HCT116 (cell line): ENCODE measurements around the gene CRTC3.

ENCODE experiments used
- EZH2 ChIP-seq: fragments of 200-600 bp; sonication (generic); IDR thresholded peaks from 2 replicates; pipeline ENCODE4 v1.6.1; 2017; ENCODE audit warnings: antibody characterized with exemption, mixed run types
- POLR2A ChIP-seq: IDR thresholded peaks from 2 replicates; pipeline ENCODE4 v1.7.0; 2011; ENCODE audit warnings: borderline replicate concordance; ENCODE audit not compliant: insufficient read depth, insufficient read length; ENCODE audit errors: extremely low read depth
- POLR2AphosphoS5 ChIP-seq: IDR thresholded peaks from 2 replicates; pipeline ENCODE4 v1.6.1; 2011; ENCODE audit warnings: mild to moderate bottlenecking, low read depth, low read length, moderate library complexity
- ZFX ChIP-seq: fragments of 450-650 bp; IDR thresholded peaks from 2 replicates; pipeline ENCODE4 v1.6.1; 2017
- TF ChIP-seq, protein P1 (sequence below): IDR thresholded peaks from 2 replicates; pipeline ENCODE4 v1.6.1; 2012
- TF ChIP-seq, protein P2 (sequence below), 3 experiments: fragments of 200-600 bp in 1 of 3; sonication (generic) in 1 of 3; IDR thresholded peaks in 2 of 3; conservative IDR thresholded peaks in 1 of 3; 2 replicates each; pipeline ENCODE4 v1.5.1; 2012 to 2017; ENCODE audit warnings: low read depth in 2 of 3, low read length in 2 of 3, antibody characterized with exemption in 1 of 3, borderline replicate concordance in 1 of 3, control low read depth in 1 of 3, mild to moderate bottlenecking in 1 of 3, mixed read lengths in 1 of 3, mixed run types in 1 of 3, moderate library complexity in 1 of 3; ENCODE audit not compliant: insufficient read depth in 1 of 3

DNA sequence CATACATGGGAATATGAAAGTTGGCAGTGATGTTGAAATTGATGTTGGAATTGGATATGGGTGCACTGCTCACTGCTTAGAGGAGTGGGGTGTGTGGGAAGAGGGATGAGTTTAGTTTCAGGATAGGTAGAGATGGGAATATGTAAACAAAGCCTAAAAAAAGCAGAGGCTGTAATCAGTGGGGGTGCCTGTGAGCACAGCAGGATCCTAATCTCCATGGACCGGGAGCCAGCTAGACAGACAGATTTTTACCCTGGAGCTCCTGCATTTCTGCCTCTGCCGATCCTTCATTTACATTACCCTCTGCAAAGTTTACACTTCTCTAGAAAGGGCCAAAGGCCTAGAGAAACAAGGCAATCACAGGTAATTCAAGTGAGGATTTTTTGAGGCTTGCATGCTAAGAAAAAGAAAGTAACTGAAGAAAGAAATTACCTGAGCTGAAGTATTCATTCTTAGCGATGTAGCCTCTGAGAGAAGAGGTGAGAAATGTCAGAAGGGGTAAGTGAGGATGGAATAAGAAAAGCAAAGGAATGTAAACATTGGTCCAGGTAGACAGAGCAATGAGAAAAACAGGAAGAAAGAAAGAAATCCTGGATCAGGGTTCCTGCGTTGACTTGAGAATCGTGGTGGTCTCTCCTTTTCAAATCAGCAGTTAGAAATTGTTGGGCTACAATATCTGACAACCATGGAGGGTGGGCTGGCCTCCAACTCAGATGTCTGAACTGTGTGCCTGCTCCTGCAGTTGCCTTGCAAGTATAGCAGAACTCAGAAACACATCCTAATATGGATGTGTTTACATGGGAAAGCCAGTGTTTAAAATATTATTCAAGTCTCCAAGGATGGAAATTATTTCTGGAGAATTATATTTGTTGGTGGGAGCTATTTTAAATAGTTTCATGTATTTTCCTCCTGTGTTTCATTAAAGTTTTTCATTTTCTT is 79.8 kb downstream of the CRTC3 start:
- no peak for TF ChIP-seq POLR2A
- TF ChIP-seq, protein P1, sequence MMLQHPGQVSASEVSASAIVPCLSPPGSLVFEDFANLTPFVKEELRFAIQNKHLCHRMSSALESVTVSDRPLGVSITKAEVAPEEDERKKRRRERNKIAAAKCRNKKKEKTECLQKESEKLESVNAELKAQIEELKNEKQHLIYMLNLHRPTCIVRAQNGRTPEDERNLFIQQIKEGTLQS, result no peak
- TF ChIP-seq, protein P2, sequence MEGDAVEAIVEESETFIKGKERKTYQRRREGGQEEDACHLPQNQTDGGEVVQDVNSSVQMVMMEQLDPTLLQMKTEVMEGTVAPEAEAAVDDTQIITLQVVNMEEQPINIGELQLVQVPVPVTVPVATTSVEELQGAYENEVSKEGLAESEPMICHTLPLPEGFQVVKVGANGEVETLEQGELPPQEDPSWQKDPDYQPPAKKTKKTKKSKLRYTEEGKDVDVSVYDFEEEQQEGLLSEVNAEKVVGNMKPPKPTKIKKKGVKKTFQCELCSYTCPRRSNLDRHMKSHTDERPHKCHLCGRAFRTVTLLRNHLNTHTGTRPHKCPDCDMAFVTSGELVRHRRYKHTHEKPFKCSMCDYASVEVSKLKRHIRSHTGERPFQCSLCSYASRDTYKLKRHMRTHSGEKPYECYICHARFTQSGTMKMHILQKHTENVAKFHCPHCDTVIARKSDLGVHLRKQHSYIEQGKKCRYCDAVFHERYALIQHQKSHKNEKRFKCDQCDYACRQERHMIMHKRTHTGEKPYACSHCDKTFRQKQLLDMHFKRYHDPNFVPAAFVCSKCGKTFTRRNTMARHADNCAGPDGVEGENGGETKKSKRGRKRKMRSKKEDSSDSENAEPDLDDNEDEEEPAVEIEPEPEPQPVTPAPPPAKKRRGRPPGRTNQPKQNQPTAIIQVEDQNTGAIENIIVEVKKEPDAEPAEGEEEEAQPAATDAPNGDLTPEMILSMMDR (IDR thresholded peaks at IDR 0.05 in 2 of 3, conservative IDR thresholded peaks at IDR 0.05 in 1 of 3; ENCODE audit: borderline replicate concordance in 1 of 3, insufficient read depth in 1 of 3, low read depth in 2 of 3, low read length in 2 of 3), result no peak
- TF ChIP-seq ZFX, result no peak
- no peak for TF ChIP-seq EZH2
- TF ChIP-seq POLR2AphosphoS5, result no peak
